ENCODE results near the gene RARS1.

GRCh38 chr5:168557389-168557788, 71.1 kb downstream of the RARS1 start:
- TF ChIP-seq POLR2A (IDR thresholded peaks at IDR 0.05) (no peak), CTCF (IDR thresholded peaks at IDR 0.05) (no peak)
